ENCODE results near the gene ANKS1A. TPM values are rescaled to one million over a fixed set of nuclear protein-coding genes. Genes with fewer than 3 reads are reported as not detected.

Gene ANKS1A
- total RNA-seq, 1 donor from 2014 or later = 33.5 TPM

DNA sequence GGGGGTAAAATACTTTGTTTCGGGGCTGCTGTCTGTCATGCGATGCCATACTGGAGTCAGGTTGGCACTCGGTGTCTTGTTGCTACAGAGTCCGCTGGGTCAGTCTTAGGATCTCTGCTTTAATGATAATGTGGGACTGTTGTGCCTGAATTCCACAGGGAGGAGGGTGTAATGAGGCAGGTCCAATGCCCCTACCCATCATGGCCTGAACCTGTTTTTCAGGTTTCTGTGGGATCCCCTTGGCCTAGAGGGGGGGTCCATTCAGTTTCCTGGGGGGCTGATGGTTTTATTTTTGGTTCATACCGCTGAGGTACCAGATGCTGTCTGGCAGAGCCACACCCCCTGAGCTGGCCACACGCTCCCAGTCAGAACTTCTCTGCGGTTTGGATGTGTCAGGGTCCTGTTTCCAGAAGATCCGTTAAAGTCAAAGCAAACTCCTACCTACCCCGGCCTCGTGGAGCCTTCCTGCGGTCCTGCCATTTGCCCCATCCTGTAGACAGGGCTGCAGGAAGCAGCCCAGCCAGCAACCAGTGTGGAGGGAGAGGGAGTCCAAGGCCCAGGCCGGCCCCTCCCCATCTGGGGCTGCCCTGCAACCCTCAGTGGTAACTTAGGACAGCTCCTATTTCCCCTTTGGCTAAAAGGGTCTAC lies 182.4 kb downstream of the ANKS1A start:
- Histone ChIP-seq H3K27ac (replicated peaks) (no peak overlapping the region), H3K4me1 (peaks cover 20% of the 10 kb centered on the region), H3K9me3 (replicated peaks) (no peaks in the 10 kb centered on the region), H3K27me3 (ENCODE audit: low read depth) (no peaks in the 10 kb centered on the region), H3K4me3 (no peak overlapping the region), H3K36me3 (peaks cover 62% of the 10 kb centered on the region)
- DNase-seq = no peak
- intact Hi-C loops (cut with micrococcal nuclease) = no loop called here
- TF ChIP-seq CTCF (IDR thresholded peaks at IDR 0.05; ENCODE audit: borderline replicate concordance) = no peak

DNA sequence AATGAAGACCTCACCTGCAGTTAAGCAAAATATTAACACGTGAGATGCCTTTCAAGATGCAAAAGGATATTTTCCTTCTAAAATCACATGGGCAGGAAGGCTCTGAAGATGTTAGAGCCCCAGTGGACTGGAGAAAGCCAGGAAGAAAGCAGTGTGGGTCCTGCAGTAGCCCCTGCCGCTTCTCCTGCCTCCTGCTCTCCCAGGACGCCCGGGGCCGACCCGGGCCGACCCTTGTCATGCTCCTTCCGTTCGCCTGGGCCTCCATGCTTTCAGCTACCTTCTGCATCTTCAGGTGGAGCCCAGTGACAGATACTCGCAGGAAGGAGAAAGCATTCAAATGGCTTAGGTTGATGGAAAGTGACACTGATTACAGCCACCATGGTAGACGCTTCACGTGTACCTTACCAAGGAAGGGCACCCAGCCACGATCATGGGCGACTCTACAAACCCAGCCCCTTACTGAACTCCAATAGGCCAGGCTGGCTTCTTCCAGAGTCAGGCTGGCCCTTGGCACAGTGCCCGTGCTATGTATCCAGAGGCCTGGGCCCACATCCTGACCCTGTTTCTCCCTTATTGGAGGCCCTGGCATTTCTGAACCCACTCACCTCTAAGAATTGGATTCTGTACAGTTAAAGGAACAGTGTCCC lies 183.1 kb downstream of the ANKS1A start:
- Histone ChIP-seq H3K4me1 (peaks cover 20% of the 10 kb centered on the region), H3K27me3 (ENCODE audit: low read depth) (no peaks in the 10 kb centered on the region), H3K9me3 (replicated peaks) (no peaks in the 10 kb centered on the region), H3K4me3 (no peak overlapping the region), H3K27ac (replicated peaks) (no peak overlapping the region), H3K36me3 (peaks cover 62% of the 10 kb centered on the region)
- no peak for TF ChIP-seq CTCF (IDR thresholded peaks at IDR 0.05; ENCODE audit: borderline replicate concordance)
- DNase-seq = peak; percentile 22
- intact Hi-C loops (cut with micrococcal nuclease) = no loop called here

DNA sequence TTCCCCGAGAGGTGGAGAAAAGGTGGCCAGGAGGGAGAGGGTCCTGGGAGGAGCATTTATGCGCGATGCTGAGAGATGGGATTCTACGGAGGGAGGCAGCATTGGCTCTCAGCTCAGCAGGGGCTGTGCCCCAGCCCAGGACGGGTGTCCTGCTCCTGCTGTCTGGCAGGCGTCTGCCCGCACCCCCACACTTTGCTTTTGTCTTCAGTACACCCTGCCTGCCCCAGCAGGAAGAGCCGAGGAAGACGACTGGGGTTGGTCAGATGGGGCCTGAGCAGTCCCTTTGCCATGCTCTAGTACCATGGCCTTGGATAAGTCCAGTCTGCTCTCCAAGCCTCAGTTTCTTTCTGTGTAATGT lies 183.6 kb downstream of the ANKS1A start:
- intact Hi-C loops (cut with micrococcal nuclease) = no loop called here
- Histone ChIP-seq H3K4me1 (peaks cover 20% of the 10 kb centered on the region), H3K27ac (replicated peaks) (no peak overlapping the region), H3K27me3 (ENCODE audit: low read depth) (no peaks in the 10 kb centered on the region), H3K36me3 (peaks cover 64% of the 10 kb centered on the region), H3K4me3 (no peak overlapping the region), H3K9me3 (replicated peaks) (no peaks in the 10 kb centered on the region)
- TF ChIP-seq CTCF (IDR thresholded peaks at IDR 0.05; ENCODE audit: borderline replicate concordance) = no peak
- DNase-seq = peak; percentile 8

DNA sequence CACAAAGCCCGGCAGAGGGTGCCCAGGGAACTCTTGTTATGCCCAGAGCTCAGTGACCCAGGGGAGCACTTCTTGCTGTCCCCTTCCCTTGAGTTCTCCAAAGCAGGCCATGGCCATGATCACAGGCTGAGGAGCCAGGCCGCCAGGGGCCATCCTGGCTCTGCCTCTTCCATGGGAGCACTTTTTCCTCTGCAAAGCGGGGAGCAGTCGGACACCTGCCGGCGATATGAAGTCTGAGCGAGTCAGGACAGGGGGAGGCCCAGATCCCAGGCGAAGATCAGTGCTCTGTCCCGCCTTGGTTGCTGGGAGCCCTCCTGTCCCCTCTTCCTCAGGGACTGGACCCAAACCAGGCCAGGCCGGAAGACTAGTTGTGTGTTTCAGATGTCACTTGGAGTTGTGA lies 184.2 kb downstream of the ANKS1A start:
- intact Hi-C loops (cut with micrococcal nuclease) = no loop called here
- Histone ChIP-seq H3K27ac (replicated peaks) (no peak overlapping the region), H3K4me3 (no peak overlapping the region), H3K4me1 (peaks cover 16% of the 10 kb centered on the region), H3K9me3 (replicated peaks) (no peaks in the 10 kb centered on the region), H3K36me3 (peaks cover 65% of the 10 kb centered on the region), H3K27me3 (ENCODE audit: low read depth) (no peaks in the 10 kb centered on the region)
- DNase-seq = peak; percentile 5
- TF ChIP-seq CTCF (IDR thresholded peaks at IDR 0.05; ENCODE audit: borderline replicate concordance) = no peak

- intact Hi-C loops (cut with micrococcal nuclease) = no loop called here
- no peak for TF ChIP-seq CTCF (IDR thresholded peaks at IDR 0.05; ENCODE audit: borderline replicate concordance)
- Histone ChIP-seq H3K27me3 (ENCODE audit: low read depth) (no peaks in the 10 kb centered on the region), H3K36me3 (peaks cover 71% of the 10 kb centered on the region), H3K4me3 (no peak overlapping the region), H3K9me3 (replicated peaks) (no peaks in the 10 kb centered on the region), H3K4me1 (peaks cover 9% of the 10 kb centered on the region), H3K27ac (replicated peaks) (no peak overlapping the region)
- DNase-seq = peak; percentile 7
Measured at GRCh38 chr6:35073766-35074471, 184.9 kb downstream of the ANKS1A start.
